Measurements from ENCODE around the gene ZNF467. TPM values are rescaled to one million over a fixed set of nuclear protein-coding genes. Genes with fewer than 3 reads are reported as not detected.
A peak's percentile ranks its signal among the peaks of the same experiment; 100 is the strongest.

Gene ZNF467
- total and polyA plus RNA-seq, 2 donors, result 3.8 to 8.8 TPM

- peaks cover 13 to 29% of the 10 kb centered on the region in 2 donors for H3K36me3 ChIP-seq (ENCODE audit: control insufficient read depth in 2 of 2, insufficient read depth in 2 of 2, low read length in 1 of 2)
- H3K9me3 ChIP-seq (ENCODE audit: control insufficient read depth in 2 of 2, insufficient read depth in 1 of 2, low read length in 1 of 2), result no peaks in the 10 kb centered on the region
- DNase-seq (ENCODE audit: low read depth in 6 of 9, low spot score in 9 of 9), result no peak
- no peak overlapping the region for H3K27ac ChIP-seq (ENCODE audit: low read depth in 1 of 2, low read length in 1 of 2)
- H3K4me3 ChIP-seq (ENCODE audit: low read length in 2 of 2), result no peak overlapping the region
- peaks cover 0 to 3% of the 10 kb centered on the region in 2 donors for H3K4me1 ChIP-seq (ENCODE audit: control insufficient read depth in 2 of 2, insufficient read depth in 2 of 2, low read length in 2 of 2)
- H3K27me3 ChIP-seq (ENCODE audit: control insufficient read depth in 2 of 2, insufficient read depth in 1 of 2, low read length in 1 of 2), result no peaks in the 10 kb centered on the region
- 98% methylated on average over 28 of the region's 28 CpGs for WGBS
Observed at GRCh38 chr7:149729983-149730801, 43.2 kb downstream of the ZNF467 start.

GRCh38 chr7:149729586-149729982 lies 43.8 kb downstream of the ZNF467 start:
- peaks cover 0 to 3% of the 10 kb centered on the region in 2 donors for H3K4me1 ChIP-seq (ENCODE audit: control insufficient read depth in 2 of 2, insufficient read depth in 2 of 2, low read length in 2 of 2)
- H3K4me3 ChIP-seq (ENCODE audit: low read length in 2 of 2), result no peak overlapping the region
- H3K9me3 ChIP-seq (ENCODE audit: control insufficient read depth in 2 of 2, insufficient read depth in 1 of 2, low read length in 1 of 2), result no peaks in the 10 kb centered on the region
- H3K36me3 ChIP-seq (ENCODE audit: control insufficient read depth in 2 of 2, insufficient read depth in 2 of 2, low read length in 1 of 2), result peaks cover 14 to 35% of the 10 kb centered on the region in 2 donors
- no peaks in the 10 kb centered on the region for H3K27me3 ChIP-seq (ENCODE audit: control insufficient read depth in 2 of 2, insufficient read depth in 1 of 2, low read length in 1 of 2)
- H3K27ac ChIP-seq (ENCODE audit: low read depth in 1 of 2, low read length in 1 of 2), result no peak overlapping the region
- WGBS, result 78% methylated on average over 5 of the region's 5 CpGs
- DNase-seq (ENCODE audit: low read depth in 6 of 9, low spot score in 9 of 9), result no peak

GRCh38 chr7:149728491-149729375 lies 44.7 kb downstream of the ZNF467 start:
- Histone ChIP-seq H3K27ac (ENCODE audit: low read depth in 1 of 2, low read length in 1 of 2) (no peak overlapping the region), H3K9me3 (ENCODE audit: control insufficient read depth in 2 of 2, insufficient read depth in 1 of 2, low read length in 1 of 2) (no peaks in the 10 kb centered on the region), H3K27me3 (ENCODE audit: control insufficient read depth in 2 of 2, insufficient read depth in 1 of 2, low read length in 1 of 2) (no peaks in the 10 kb centered on the region), H3K4me3 (ENCODE audit: low read length in 2 of 2) (no peak overlapping the region), H3K4me1 (ENCODE audit: control insufficient read depth in 2 of 2, insufficient read depth in 2 of 2, low read length in 2 of 2) (peaks cover 0 to 3% of the 10 kb centered on the region in 2 donors), H3K36me3 (ENCODE audit: control insufficient read depth in 2 of 2, insufficient read depth in 2 of 2, low read length in 1 of 2) (peaks cover 19 to 32% of the 10 kb centered on the region in 2 donors)
- 93% methylated on average over 21 of the region's 21 CpGs for WGBS
- no peak for DNase-seq (ENCODE audit: low read depth in 6 of 9, low spot score in 9 of 9)

- DNase-seq (ENCODE audit: low read depth in 6 of 9, low spot score in 9 of 9), result no peak
- Histone ChIP-seq H3K4me3 (ENCODE audit: low read length in 2 of 2) (no peak overlapping the region), H3K27me3 (ENCODE audit: control insufficient read depth in 2 of 2, insufficient read depth in 1 of 2, low read length in 1 of 2) (no peaks in the 10 kb centered on the region), H3K4me1 (ENCODE audit: control insufficient read depth in 2 of 2, insufficient read depth in 2 of 2, low read length in 2 of 2) (peaks cover 0 to 3% of the 10 kb centered on the region in 2 donors), H3K27ac (ENCODE audit: low read depth in 1 of 2, low read length in 1 of 2) (no peak overlapping the region), H3K36me3 (ENCODE audit: control insufficient read depth in 2 of 2, insufficient read depth in 2 of 2, low read length in 1 of 2) (peaks cover 19 to 30% of the 10 kb centered on the region in 2 donors), H3K9me3 (ENCODE audit: control insufficient read depth in 2 of 2, insufficient read depth in 1 of 2, low read length in 1 of 2) (no peaks in the 10 kb centered on the region)
- WGBS, result 96% methylated on average over 12 of the region's 12 CpGs
Observed at GRCh38 chr7:149727899-149728476, 45.4 kb downstream of the ZNF467 start.

- DNase-seq (ENCODE audit: low read depth in 6 of 9, low spot score in 9 of 9), result no peak
- WGBS, result 94% methylated on average over 13 of the region's 13 CpGs
- peaks cover 0 to 3% of the 10 kb centered on the region in 2 donors for H3K4me1 ChIP-seq (ENCODE audit: control insufficient read depth in 2 of 2, insufficient read depth in 2 of 2, low read length in 2 of 2)
- H3K27me3 ChIP-seq (ENCODE audit: control insufficient read depth in 2 of 2, insufficient read depth in 1 of 2, low read length in 1 of 2), result no peaks in the 10 kb centered on the region
- peak overlapping the region in 1 of 2 donors; percentile 26 for H3K27ac ChIP-seq (ENCODE audit: low read depth in 1 of 2, low read length in 1 of 2)
- H3K4me3 ChIP-seq (ENCODE audit: low read length in 2 of 2), result no peak overlapping the region
- peaks cover 21 to 35% of the 10 kb centered on the region in 2 donors for H3K36me3 ChIP-seq (ENCODE audit: control insufficient read depth in 2 of 2, insufficient read depth in 2 of 2, low read length in 1 of 2)
- H3K9me3 ChIP-seq (ENCODE audit: control insufficient read depth in 2 of 2, insufficient read depth in 1 of 2, low read length in 1 of 2), result no peaks in the 10 kb centered on the region
Observed at GRCh38 chr7:149727053-149727898, 46.1 kb downstream of the ZNF467 start.

GRCh38 chr7:149725916-149726315 lies 47.5 kb downstream of the ZNF467 start:
- Histone ChIP-seq H3K27ac (ENCODE audit: low read depth in 1 of 2, low read length in 1 of 2) (no peak overlapping the region), H3K36me3 (ENCODE audit: control insufficient read depth in 2 of 2, insufficient read depth in 2 of 2, low read length in 1 of 2) (peaks cover 28 to 34% of the 10 kb centered on the region in 2 donors), H3K4me3 (ENCODE audit: low read length in 2 of 2) (no peak overlapping the region), H3K27me3 (ENCODE audit: control insufficient read depth in 2 of 2, insufficient read depth in 1 of 2, low read length in 1 of 2) (no peaks in the 10 kb centered on the region), H3K9me3 (ENCODE audit: control insufficient read depth in 2 of 2, insufficient read depth in 1 of 2, low read length in 1 of 2) (no peaks in the 10 kb centered on the region), H3K4me1 (ENCODE audit: control insufficient read depth in 2 of 2, insufficient read depth in 2 of 2, low read length in 2 of 2) (peaks cover 0 to 3% of the 10 kb centered on the region in 2 donors)
- DNase-seq (ENCODE audit: low read depth in 6 of 9, low spot score in 9 of 9), result no peak
- 93% methylated on average over 6 of the region's 6 CpGs for WGBS

- peaks cover 29 to 32% of the 10 kb centered on the region in 2 donors for H3K36me3 ChIP-seq (ENCODE audit: control insufficient read depth in 2 of 2, insufficient read depth in 2 of 2, low read length in 1 of 2)
- no peaks in the 10 kb centered on the region for H3K9me3 ChIP-seq (ENCODE audit: control insufficient read depth in 2 of 2, insufficient read depth in 1 of 2, low read length in 1 of 2)
- peaks cover 0 to 3% of the 10 kb centered on the region in 2 donors for H3K4me1 ChIP-seq (ENCODE audit: control insufficient read depth in 2 of 2, insufficient read depth in 2 of 2, low read length in 2 of 2)
- H3K27ac ChIP-seq (ENCODE audit: low read depth in 1 of 2, low read length in 1 of 2), result no peak overlapping the region
- no peak overlapping the region for H3K4me3 ChIP-seq (ENCODE audit: low read length in 2 of 2)
- H3K27me3 ChIP-seq (ENCODE audit: control insufficient read depth in 2 of 2, insufficient read depth in 1 of 2, low read length in 1 of 2), result no peaks in the 10 kb centered on the region
- WGBS, result 82% methylated on average over 12 of the region's 12 CpGs
- DNase-seq (ENCODE audit: low read depth in 6 of 9, low spot score in 9 of 9), result no peak
Observed at GRCh38 chr7:149725426-149725821, 48.0 kb downstream of the ZNF467 start.

GRCh38 chr7:149724661-149725425 lies 48.5 kb downstream of the ZNF467 start:
- H3K36me3 ChIP-seq (ENCODE audit: control insufficient read depth in 2 of 2, insufficient read depth in 2 of 2, low read length in 1 of 2), result peaks cover 29 to 30% of the 10 kb centered on the region in 2 donors

More at GRCh38 chr7:149724661-149725425, 48.5 kb downstream of the ZNF467 start:
- no peak overlapping the region for H3K4me3 ChIP-seq (ENCODE audit: low read length in 2 of 2)
- H3K27me3 ChIP-seq (ENCODE audit: control insufficient read depth in 2 of 2, insufficient read depth in 1 of 2, low read length in 1 of 2), result no peaks in the 10 kb centered on the region
- WGBS, result 95% methylated on average over 12 of the region's 12 CpGs
- H3K4me1 ChIP-seq (ENCODE audit: control insufficient read depth in 2 of 2, insufficient read depth in 2 of 2, low read length in 2 of 2), result peaks cover 0 to 3% of the 10 kb centered on the region in 2 donors
- H3K9me3 ChIP-seq (ENCODE audit: control insufficient read depth in 2 of 2, insufficient read depth in 1 of 2, low read length in 1 of 2), result no peaks in the 10 kb centered on the region
- DNase-seq (ENCODE audit: low read depth in 6 of 9, low spot score in 9 of 9), result no peak
- H3K27ac ChIP-seq (ENCODE audit: low read depth in 1 of 2, low read length in 1 of 2), result no peak overlapping the region

Measured in thymus (tissue), 11 donors.